WTC11 (cell line): Measurements from ENCODE around the gene ITGA1. TPM values are rescaled to one million over a fixed set of nuclear protein-coding genes. Genes with fewer than 3 reads are reported as not detected.

Source experiments
- ATAC-seq: fragments of 200-7000 bp; cut with Tn5 transposase; 2 replicates; pipeline ENCODE4 v1.10.0; 2021; ENCODE audit warnings: mild to moderate bottlenecking, moderate library complexity
- CTCF ChIA-PET: fragments of 300-600 bp; sonication (Branson Sonifier 250); formaldehyde crosslinking; loops from one replicate; lab custom pipeline; 2021; ENCODE audit warnings: antibody characterized with exemption; lab: Charles Lee
- POLR2A ChIA-PET: fragments of 350-600 bp; sonication (Branson Sonifier 250); formaldehyde crosslinking; loops from one replicate; lab custom pipeline; 2021; ENCODE audit warnings: antibody characterized with exemption; lab: Charles Lee
- DNase-seq: peaks from one replicate; pipeline ENCODE4 v3.0.0; 2021; ENCODE audit warnings: low spot score
- H3K27ac Mint-ChIP-seq: 2 replicates; pipeline ENCODE4 v1.8.0; 2021; ENCODE audit warnings: mixed read lengths
- H3K27me3 Mint-ChIP-seq: 2 replicates; pipeline ENCODE4 v1.8.0; 2021; ENCODE audit warnings: low read depth, mild to moderate bottlenecking, moderate library complexity, mixed read lengths
- H3K36me3 Mint-ChIP-seq: 2 replicates; pipeline ENCODE4 v1.8.0; 2021; ENCODE audit warnings: mixed read lengths
- H3K4me1 Mint-ChIP-seq: 2 replicates; pipeline ENCODE4 v1.8.0; 2022; ENCODE audit warnings: mixed read lengths
- H3K4me3 Mint-ChIP-seq: 2 replicates; pipeline ENCODE4 v1.8.0; 2021; ENCODE audit warnings: mild to moderate bottlenecking, moderate library complexity, mixed read lengths
- H3K9me3 Mint-ChIP-seq: 2 replicates; pipeline ENCODE4 v1.8.0; 2021; ENCODE audit warnings: mixed read lengths
- AR ChIP-seq: fragments of 250-450 bp; sonication (Bioruptor Pico); IDR thresholded peaks from 2 replicates; pipeline ENCODE4 v1.9.0; 2021; ENCODE audit warnings: mild to moderate bottlenecking
- ATF1 ChIP-seq: sonication (generic); formaldehyde crosslinking; IDR thresholded peaks from 2 replicates; pipeline ENCODE4 v1.8.1; 2023; ENCODE audit warnings: mild to moderate bottlenecking, moderate library complexity, missing genetic modification reagents
- ATF2 ChIP-seq: sonication (generic); formaldehyde crosslinking; IDR thresholded peaks from 2 replicates; pipeline ENCODE4 v1.8.1; 2022; ENCODE audit warnings: low read depth, missing genetic modification reagents, borderline replicate concordance
- CBFB ChIP-seq: sonication (generic); formaldehyde crosslinking; IDR thresholded peaks from 2 replicates; pipeline ENCODE4 v1.8.1; 2022; ENCODE audit warnings: mild to moderate bottlenecking, low read depth, missing genetic modification reagents
- FOXK1 ChIP-seq: sonication (generic); formaldehyde crosslinking; IDR thresholded peaks from 2 replicates; pipeline ENCODE4 v1.8.0; 2022; ENCODE audit warnings: mild to moderate bottlenecking, moderate library complexity, missing genetic modification reagents
- IRF2 ChIP-seq: sonication (generic); formaldehyde crosslinking; IDR thresholded peaks from 2 replicates; pipeline ENCODE4 v1.8.0; 2022; ENCODE audit warnings: low read depth, missing genetic modification reagents, borderline replicate concordance
- NR3C1 ChIP-seq: sonication (generic); formaldehyde crosslinking; conservative IDR thresholded peaks from 2 replicates; pipeline ENCODE4 v1.8.1; 2023; ENCODE audit warnings: low read depth, mild to moderate bottlenecking, missing genetic modification reagents
- SMAD4 ChIP-seq: sonication (generic); formaldehyde crosslinking; IDR thresholded peaks from 2 replicates; pipeline ENCODE4 v1.8.0; 2022; ENCODE audit warnings: mild to moderate bottlenecking, missing genetic modification reagents
- TEAD1 ChIP-seq: sonication (generic); formaldehyde crosslinking; IDR thresholded peaks from 2 replicates; pipeline ENCODE4 v1.8.0; 2022; ENCODE audit warnings: mild to moderate bottlenecking, missing genetic modification reagents
- USF1 ChIP-seq: sonication (generic); formaldehyde crosslinking; IDR thresholded peaks from 2 replicates; pipeline ENCODE4 v1.8.0; 2022; ENCODE audit warnings: mild to moderate bottlenecking, missing genetic modification reagents
- ZBTB21 ChIP-seq: sonication (generic); formaldehyde crosslinking; IDR thresholded peaks from 2 replicates; pipeline ENCODE4 v1.8.1; 2023; ENCODE audit warnings: mild to moderate bottlenecking, missing genetic modification reagents, borderline replicate concordance
- ZMAT4 ChIP-seq: fragments of 250-450 bp; sonication (Bioruptor Pico); IDR thresholded peaks from 2 replicates; pipeline ENCODE4 v1.9.0; 2021; ENCODE audit warnings: mild to moderate bottlenecking
- ZNF281 ChIP-seq: sonication (generic); formaldehyde crosslinking; IDR thresholded peaks from 2 replicates; pipeline ENCODE4 v1.8.0; 2023; ENCODE audit warnings: mild to moderate bottlenecking, missing genetic modification reagents
- total RNA-seq: library from RNA; stranded (reverse); gene quantifications from 3 replicates; pipeline ENCODE4 v1.2.3, GENCODE V29; 2021
- TF ChIP-seq, protein P1 (sequence below): sonication (generic); formaldehyde crosslinking; IDR thresholded peaks from 2 replicates; pipeline ENCODE4 v1.8.1; 2023; ENCODE audit warnings: mild to moderate bottlenecking, missing genetic modification reagents
- TF ChIP-seq, protein P2 (sequence below): sonication (generic); formaldehyde crosslinking; IDR thresholded peaks from 2 replicates; pipeline ENCODE4 v1.8.1; 2023; ENCODE audit warnings: mild to moderate bottlenecking, missing genetic modification reagents
- TF ChIP-seq, protein P3 (sequence below): fragments of 250-450 bp; sonication (Bioruptor Pico); conservative IDR thresholded peaks from 2 replicates; pipeline ENCODE4 v1.9.0; 2021; ENCODE audit warnings: mild to moderate bottlenecking
- TF ChIP-seq, protein P4 (sequence below): sonication (generic); formaldehyde crosslinking; IDR thresholded peaks from 2 replicates; pipeline ENCODE4 v1.8.0; 2022; ENCODE audit warnings: mild to moderate bottlenecking, missing genetic modification reagents
- TF ChIP-seq, protein P5 (sequence below): sonication (generic); formaldehyde crosslinking; IDR thresholded peaks from 2 replicates; pipeline ENCODE4 v1.8.0; 2022; ENCODE audit warnings: mild to moderate bottlenecking, missing genetic modification reagents

Gene ITGA1
- total RNA-seq, 1 experiment from 2014 or later, result 6.5 TPM

DNA sequence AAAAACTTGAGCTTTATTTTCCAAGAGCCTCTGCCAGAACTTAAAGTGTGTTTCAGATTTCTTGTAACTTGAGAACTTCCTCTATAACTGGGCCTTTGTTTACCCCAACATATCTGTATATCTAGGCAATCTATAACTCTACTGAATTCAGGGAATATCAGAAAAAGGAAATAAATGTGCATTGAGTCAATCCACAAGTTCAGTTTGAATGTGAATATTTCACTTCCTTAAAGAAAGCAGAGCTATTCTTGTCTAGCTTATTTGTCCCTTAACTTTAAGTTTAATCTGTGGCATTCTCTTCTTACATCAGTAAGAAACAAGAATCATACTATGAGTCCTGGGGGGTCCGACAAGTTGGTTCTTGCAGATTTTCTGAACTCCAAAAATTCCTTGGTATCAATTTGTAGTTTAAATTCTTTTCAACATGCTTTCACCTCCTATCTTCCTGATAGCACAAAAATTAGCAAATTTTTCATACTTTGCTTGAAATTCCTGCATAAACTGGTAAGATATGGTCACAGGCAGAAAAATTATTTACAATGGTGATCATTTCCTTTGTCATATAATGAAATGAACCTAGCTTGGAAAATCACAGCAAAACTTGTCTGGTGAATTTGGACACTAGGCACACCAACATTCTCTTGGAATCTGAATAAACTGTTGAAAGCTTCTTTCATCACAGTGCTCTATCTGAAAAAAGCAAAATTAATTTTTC is 19.8 kb upstream of the ITGA1 start:
- ATAC-seq, result no peak
- CTCF ChIA-PET, result no interaction called here
- TF ChIP-seq, protein P1, sequence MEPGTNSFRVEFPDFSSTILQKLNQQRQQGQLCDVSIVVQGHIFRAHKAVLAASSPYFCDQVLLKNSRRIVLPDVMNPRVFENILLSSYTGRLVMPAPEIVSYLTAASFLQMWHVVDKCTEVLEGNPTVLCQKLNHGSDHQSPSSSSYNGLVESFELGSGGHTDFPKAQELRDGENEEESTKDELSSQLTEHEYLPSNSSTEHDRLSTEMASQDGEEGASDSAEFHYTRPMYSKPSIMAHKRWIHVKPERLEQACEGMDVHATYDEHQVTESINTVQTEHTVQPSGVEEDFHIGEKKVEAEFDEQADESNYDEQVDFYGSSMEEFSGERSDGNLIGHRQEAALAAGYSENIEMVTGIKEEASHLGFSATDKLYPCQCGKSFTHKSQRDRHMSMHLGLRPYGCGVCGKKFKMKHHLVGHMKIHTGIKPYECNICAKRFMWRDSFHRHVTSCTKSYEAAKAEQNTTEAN, result no peak
- TF ChIP-seq ZBTB21 (CRISPR knock-in tag) (no peak), CBFB (no peak), TEAD1 (CRISPR knock-in tag) (no peak), ZNF281 (CRISPR knock-in tag) (no peak), NR3C1 (CRISPR knock-in tag) (no peak), IRF2 (CRISPR knock-in tag) (no peak), ZMAT4 (no peak), ATF2 (no peak), AR (CRISPR knock-in tag) (no peak), ATF1 (CRISPR knock-in tag) (no peak), FOXK1 (CRISPR knock-in tag) (no peak), SMAD4 (CRISPR knock-in tag) (no peak), USF1 (CRISPR knock-in tag) (no peak)
- TF ChIP-seq, protein P2, sequence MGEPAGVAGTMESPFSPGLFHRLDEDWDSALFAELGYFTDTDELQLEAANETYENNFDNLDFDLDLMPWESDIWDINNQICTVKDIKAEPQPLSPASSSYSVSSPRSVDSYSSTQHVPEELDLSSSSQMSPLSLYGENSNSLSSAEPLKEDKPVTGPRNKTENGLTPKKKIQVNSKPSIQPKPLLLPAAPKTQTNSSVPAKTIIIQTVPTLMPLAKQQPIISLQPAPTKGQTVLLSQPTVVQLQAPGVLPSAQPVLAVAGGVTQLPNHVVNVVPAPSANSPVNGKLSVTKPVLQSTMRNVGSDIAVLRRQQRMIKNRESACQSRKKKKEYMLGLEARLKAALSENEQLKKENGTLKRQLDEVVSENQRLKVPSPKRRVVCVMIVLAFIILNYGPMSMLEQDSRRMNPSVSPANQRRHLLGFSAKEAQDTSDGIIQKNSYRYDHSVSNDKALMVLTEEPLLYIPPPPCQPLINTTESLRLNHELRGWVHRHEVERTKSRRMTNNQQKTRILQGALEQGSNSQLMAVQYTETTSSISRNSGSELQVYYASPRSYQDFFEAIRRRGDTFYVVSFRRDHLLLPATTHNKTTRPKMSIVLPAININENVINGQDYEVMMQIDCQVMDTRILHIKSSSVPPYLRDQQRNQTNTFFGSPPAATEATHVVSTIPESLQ (CRISPR knock-in tag), result no peak
- TF ChIP-seq, protein P3, sequence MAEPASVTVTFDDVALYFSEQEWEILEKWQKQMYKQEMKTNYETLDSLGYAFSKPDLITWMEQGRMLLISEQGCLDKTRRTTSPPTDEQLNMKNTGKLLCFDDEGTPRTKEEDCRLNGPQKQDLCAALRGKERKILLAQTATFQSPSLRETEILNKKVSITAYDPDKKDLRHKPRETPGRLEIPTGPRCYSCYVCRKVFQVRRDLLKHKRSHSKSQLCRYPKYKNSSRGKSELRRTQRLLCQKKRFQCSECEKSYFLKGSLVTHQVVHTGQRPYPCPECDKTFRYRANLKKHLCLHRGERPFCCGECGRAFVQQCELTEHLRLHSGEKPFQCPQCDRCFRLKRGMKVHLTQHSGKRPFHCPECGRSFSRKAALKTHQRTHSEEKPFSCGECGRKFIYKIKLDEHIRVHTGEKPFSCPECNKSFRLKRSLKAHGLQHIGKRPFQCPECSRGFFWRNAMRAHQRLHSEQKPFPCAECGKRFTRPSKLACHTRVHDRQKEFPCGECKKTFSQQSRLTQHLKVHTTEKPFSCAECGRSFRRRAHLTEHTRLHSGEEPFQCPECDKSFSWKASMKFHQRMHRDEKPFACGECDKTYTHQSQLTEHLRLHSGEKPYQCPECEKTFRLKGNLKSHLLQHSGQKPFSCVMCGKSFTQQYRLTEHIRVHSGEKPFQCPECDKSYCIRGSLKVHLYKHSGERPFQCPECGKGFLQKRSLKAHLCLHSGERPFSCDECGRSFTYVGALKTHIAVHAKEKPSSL (CRISPR knock-in tag), result no peak
- TF ChIP-seq, protein P4, sequence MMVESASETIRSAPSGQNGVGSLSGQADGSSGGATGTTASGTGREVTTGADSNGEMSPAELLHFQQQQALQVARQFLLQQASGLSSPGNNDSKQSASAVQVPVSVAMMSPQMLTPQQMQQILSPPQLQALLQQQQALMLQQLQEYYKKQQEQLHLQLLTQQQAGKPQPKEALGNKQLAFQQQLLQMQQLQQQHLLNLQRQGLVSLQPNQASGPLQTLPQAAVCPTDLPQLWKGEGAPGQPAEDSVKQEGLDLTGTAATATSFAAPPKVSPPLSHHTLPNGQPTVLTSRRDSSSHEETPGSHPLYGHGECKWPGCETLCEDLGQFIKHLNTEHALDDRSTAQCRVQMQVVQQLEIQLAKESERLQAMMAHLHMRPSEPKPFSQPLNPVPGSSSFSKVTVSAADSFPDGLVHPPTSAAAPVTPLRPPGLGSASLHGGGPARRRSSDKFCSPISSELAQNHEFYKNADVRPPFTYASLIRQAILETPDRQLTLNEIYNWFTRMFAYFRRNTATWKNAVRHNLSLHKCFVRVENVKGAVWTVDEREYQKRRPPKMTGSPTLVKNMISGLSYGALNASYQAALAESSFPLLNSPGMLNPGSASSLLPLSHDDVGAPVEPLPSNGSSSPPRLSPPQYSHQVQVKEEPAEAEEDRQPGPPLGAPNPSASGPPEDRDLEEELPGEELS (CRISPR knock-in tag), result no peak
- TF ChIP-seq, protein P5, sequence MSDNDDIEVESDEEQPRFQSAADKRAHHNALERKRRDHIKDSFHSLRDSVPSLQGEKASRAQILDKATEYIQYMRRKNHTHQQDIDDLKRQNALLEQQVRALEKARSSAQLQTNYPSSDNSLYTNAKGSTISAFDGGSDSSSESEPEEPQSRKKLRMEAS (CRISPR knock-in tag), result no peak

More for the DNA sequence above, 19.8 kb upstream of the ITGA1 start:
- Mint-ChIP-seq H3K4me1 (no peaks in the 10 kb centered on the region), H3K9me3 (no peaks in the 10 kb centered on the region; the same call in 1 of the 2 replicates), H3K27ac (no peak overlapping the region), H3K36me3 (no peaks in the 10 kb centered on the region), H3K27me3 (no peaks in the 10 kb centered on the region), H3K4me3 (no peak overlapping the region)
- no peak for DNase-seq
- POLR2A ChIA-PET, result interaction anchor here (0.7 kb wide), 1 partner anchor 1794 kb away, joined by 3 read pairs; no protein-coding TSS in a partner anchor
